ENCODE measurements around the gene TELO2. TPM values are rescaled to one million over a fixed set of nuclear protein-coding genes. Genes with fewer than 3 reads are reported as not detected.

Gene TELO2
- total RNA-seq, 1 donor from 2014 or later: 36.4 TPM

DNA sequence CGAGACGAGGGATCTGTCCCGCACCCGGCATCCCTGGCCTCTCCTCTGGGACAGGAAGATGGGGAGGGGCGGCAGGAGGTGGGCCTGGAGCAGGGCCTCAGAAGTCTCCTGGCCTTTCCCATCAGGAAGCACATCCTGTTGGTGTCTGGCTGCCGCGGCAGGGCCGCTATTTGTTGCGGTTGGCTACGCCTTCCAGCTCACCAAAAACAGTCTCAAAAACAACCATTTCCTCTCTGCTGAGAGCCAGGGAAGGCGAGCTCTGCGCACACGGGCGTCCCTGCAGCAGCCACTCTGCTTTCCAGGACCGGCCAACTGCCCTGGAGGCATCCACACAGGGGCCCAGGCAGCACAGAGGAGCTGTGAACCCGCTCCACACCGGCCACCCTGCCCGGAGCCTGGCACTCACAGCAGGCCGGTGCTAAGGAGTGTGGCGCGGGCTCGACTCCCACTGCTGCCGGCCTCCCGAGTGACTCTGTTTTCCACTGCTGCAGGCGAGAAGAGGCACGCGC, 40.3 kb downstream of the TELO2 start, which contains the start of gene TMEM204:
Gene TMEM204, plus strand, starts transcription at position 224 of the 509 bp plus-strand sequence. CDS start 610 bp downstream, outside the sequence.
- DNase-seq (ENCODE audit: low spot score): no peak
- peak; percentile 49 for ATAC-seq

DNA sequence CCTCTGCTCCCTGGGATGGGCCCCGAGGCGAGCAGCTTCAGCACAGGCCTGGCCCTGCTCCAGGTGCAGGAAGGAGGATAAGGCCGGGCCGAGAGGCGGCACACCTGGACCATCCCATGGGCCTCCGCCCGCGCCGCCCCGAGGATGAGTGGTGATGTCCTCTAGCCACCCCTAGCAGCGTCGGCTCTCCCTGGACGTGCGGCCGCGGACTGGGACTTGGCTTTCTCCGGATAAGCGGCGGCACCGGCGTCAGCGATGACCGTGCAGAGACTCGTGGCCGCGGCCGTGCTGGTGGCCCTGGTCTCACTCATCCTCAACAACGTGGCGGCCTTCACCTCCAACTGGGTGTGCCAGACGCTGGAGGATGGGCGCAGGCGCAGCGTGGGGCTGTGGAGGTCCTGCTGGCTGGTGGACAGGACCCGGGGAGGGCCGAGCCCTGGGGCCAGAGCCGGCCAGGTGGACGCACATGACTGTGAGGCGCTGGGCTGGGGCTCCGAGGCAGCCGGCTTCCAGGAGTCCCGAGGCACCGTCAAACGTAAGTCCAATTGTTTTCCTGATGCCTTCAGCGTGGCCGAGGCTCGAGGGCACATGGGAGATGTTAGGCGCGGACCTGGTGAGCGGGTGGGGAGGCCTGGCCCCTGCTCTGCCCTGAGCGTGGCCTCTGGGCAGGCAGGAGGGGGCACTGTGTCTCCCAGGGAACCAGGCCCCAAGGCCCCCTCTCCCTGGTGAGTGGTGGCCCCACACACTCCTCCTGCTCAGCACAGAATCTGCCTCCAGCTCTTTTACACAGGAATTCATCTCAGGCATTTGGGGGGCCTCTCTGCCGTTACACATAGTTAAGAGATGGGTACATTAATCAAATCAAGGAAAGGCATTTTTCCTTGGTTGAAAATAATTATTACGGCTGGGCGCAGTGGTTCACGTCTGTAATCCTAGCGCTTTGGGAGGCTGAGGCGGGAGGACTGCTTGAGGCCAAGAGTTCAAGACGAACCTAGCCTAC, 41.2 kb downstream of the TELO2 start:
- no peak for ATAC-seq
- DNase-seq (ENCODE audit: low spot score): no peak

DNA sequence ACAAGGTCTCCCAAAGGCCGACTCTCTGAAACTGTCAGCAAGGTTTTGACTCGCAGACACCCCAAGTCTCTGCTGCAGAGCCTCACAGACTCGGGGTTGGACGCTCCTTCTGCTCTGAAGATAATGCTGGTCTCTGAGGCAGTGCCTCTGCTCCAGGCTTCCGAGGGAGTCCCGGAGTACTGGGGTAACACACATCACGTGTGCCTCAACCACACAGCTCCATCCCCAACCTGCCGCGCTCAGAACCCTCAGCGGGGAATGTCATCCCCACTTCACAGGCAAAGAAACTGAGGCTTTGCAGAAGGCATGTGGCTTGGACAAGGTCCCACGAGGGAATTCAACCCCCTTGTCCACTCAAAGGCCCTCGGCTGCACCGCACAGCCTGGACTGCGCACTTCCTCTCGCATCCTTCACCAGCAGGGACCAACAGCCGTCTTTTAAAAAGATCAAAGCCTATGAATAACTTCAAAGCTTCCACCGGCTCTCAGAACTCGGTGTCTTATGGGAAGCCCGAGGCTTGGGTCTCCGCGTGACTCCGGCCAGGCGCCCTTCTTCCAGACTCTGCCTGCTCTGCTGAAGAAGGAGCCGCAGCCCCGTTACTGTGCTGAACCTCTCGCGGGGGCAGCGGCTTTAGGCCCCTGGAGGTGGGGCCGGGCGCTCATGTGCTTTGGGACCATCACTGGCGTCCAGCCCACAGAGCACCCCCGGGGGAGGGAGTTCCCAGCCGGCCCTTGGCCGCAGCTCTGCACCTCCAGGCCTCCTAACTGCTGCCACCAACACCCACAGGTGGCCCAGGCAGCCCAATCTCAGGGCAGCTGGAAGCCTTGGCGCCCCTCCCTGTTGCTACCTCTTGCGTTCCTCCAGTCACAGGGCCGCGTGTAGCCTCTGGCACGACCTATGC, 42.5 kb downstream of the TELO2 start:
- no peak for DNase-seq (ENCODE audit: low spot score)
- ATAC-seq: no peak

DNA sequence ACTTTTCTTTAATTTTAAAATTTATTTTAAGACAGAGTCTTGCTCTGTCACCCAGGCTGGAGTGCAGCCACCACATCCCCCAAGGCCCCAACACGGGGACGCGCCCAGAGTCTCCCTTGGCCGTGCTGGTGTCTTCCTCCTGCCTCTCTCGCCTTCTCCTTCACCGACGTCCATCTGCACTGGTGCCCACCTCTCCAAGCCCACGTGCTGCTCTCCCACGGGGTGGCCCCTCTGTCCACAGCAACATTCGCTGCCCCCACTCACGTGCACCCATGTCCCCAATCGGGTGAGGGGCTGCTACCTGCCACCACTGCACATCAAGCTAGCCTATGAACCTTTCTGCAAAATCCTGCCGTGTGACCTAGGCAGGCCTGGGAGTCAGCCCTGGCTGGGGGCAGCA, 43.4 kb downstream of the TELO2 start:
- no peak for DNase-seq (ENCODE audit: low spot score)

GRCh38 chr16:1537138-1537577, 44.0 kb downstream of the TELO2 start:
- no peak for DNase-seq (ENCODE audit: low spot score)

More for the DNA sequence above, 43.4 kb downstream of the TELO2 start:
- no peak for ATAC-seq

GRCh38 chr16:1537763-1538289, 44.7 kb downstream of the TELO2 start:
- DNase-seq (ENCODE audit: low spot score) (no peak), ATAC-seq (no peak)

More at GRCh38 chr16:1537138-1537577, 44.0 kb downstream of the TELO2 start:
- ATAC-seq: no peak

GRCh38 chr16:1538804-1539520, 45.8 kb downstream of the TELO2 start:
- ATAC-seq: no peak
- no peak for DNase-seq (ENCODE audit: low spot score)

DNA sequence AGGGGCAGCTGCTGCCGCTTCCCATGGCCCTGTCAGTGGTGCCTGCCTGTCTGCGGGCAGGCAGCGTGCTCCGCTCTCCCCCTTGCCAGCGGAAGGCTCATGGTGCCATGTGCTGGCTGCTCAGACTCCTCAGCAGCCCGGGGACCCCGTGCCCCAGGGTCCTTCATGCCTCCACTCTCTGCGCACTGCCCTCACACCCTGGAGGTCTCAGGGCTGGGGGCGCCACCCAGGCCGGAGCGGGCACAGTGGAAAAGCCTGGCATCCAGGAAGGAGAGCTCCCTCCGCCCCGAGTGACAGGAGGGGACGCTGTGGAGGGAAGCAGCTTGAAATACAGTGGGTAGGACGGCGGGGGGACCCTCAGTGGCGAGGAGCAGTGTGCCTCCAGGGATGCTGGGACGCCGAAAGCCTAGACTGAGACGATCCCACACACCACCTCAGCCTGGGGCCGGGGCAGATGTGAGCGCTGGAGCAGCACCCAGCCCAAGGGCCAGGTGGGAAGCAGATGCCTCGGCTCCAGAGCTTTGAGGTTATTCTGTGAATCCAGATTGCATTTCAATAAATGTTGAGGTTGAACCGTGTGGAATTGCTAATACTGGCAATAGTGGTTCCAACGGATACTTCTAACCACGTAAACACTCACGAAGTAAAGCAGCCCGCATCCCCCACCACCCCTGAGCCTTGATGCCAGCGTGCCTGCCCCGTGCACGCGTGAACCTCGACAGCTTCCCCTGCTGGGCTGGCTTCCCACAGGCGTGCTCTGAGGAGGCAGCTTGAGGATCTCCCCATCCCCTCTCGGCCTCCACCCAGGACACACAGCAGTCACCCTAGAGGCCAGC, 46.8 kb downstream of the TELO2 start:
- DNase-seq (ENCODE audit: low spot score) (no peak), ATAC-seq (no peak)

DNA sequence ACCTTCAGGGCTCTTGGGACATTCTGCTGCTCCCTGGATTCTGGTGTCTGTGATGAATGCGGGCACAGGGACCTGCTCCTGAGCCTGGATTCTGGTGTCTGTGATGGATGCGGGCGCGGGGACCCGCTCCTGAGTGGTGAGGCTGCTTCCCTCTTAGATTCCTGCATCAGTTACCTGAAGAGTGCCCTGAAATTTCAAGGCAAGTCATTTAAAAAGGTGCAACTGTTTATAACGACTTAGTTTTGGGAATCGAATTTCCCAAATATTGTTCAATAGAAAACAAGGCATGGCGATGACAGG, 47.3 kb downstream of the TELO2 start:
- DNase-seq (ENCODE audit: low spot score) (no peak), ATAC-seq (no peak)

DNA sequence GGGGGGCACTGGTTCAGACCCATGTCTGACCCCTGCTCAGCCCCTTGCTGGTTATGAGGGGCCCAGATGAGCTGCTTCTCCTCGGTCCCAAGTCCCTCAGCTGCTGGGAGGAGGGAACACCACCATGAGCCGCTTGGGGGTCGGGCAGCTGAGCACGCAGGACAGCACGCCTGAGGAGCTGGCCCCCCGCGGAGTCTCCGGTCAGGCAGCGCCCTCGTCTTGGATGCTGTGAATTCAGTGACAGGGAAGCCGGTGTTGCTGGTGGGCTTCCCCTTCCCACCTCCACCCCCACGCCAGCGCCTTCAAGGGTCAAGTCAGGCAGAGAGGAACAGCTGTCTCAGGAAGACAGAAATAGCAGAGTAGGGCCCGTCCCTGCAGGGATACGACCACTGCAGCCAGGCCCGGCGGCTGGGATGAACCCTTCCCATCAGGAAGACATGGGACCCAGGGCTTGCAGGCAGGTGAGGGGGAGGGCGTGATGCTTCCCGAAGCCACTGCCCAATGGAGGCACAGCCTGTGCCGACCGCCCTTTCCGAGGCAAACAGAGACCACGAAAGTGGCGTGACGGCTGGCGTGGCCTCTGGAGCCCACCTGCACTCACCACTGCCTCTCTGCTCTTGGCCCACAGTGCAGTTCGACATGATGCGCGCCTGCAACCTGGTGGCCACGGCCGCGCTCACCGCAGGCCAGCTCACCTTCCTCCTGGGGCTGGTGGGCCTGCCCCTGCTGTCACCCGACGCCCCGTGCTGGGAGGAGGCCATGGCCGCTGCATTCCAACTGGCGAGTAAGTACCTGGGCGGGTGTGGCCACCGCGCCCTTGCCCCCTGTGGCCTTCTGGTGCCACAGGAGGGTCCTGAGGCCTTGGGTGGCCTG, 48.4 kb downstream of the TELO2 start:
- ATAC-seq: no peak

DNA sequence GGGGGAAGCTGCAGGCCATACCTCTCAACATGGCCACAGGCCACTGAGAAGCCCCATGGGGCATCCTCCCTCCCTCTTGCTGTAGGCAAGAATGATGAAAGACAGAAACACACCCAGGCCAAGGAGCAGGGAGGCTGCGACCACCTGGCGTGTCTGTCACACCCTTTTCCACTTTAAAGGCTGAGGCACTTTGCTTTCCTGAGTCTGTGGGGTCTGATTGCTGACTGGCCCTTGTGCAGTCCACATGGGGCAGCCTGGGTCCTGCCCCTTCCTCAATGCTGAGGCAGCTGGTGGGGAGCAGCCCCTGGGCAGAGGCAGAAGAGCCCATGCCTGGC, 49.0 kb downstream of the TELO2 start:
- DNase-seq (ENCODE audit: low spot score): no peak
- no peak for ATAC-seq

More for the DNA sequence above, 48.4 kb downstream of the TELO2 start:
- DNase-seq (ENCODE audit: low spot score): no peak

GRCh38 chr16:1542533-1542932, 49.4 kb downstream of the TELO2 start:
- DNase-seq (ENCODE audit: low spot score): no peak
- ATAC-seq: no peak

- DNase-seq (ENCODE audit: low spot score): no peak
- ATAC-seq: peak; percentile 50
These were observed 50.1 kb downstream of the TELO2 start for GRCh38 chr16:1543085-1543896.

DNA sequence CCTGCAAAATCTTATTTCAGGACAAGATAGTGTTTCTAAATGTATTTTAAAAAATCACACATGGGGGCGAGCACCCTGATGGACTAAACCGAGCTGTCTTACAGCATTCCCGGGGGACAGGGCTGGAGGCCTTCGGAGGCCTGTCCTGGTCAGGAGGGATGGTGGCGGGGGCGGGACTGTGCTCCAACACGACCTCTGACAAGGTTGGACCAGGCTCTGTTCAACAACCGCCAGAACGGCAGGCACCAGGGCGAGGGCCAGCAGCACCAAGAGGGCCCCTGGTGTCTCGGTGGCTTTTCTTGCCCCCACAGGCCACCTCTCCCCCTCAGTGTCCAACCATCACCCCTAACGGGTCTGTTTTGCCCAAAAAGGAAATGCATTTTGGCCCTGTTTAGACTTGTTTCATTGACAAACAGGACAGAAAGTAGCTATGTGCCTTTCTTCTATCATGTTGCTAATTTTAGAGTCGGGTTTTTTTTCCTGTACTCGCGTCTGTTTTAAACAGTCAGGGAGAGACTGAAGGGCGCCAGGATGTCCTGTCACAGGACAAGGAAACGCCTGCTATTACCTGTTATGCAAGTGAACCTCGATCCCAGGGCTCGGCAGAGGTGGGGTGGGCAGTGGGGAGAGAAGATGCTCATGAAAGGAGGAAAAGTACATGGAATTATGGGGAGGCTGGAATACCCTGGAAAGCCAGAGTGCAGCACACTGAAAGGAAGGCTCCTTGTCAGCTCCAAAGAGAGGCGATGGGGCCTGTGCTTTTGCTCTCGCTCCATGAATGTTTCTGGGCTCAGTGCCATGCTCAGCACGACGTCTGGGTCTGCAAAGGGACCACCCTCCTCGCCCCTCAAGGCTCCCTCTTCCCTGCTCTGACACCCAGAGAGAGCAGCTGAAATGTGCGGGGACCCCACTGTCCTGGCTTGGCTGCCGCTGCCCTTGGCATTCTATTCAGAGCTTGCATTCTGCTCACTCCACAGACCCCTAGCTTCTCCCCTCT, 52.2 kb downstream of the TELO2 start:
- no peak for DNase-seq (ENCODE audit: low spot score)
- ATAC-seq: peak; percentile 30

GRCh38 chr16:1546430-1546829, 53.3 kb downstream of the TELO2 start:
- ATAC-seq (no peak), DNase-seq (ENCODE audit: low spot score) (no peak)

GRCh38 chr16:1548233-1548632, 55.1 kb downstream of the TELO2 start:
- DNase-seq (ENCODE audit: low spot score) (no peak), ATAC-seq (peak; percentile 54)
